Mammary epithelial cell (primary cell): ENCODE measurements around the gene ADAM8.

Source experiments
- CTCF ChIP-seq, 2 donors: IDR thresholded peaks in 1 of 2; conservative IDR thresholded peaks in 1 of 2; 2 replicates each; pipeline ENCODE4 v1.5.1; 2011 to 2012; ENCODE audit warnings: inconsistent platforms in 2 of 2, low read length in 2 of 2, mild to moderate bottlenecking in 2 of 2, control low read depth in 1 of 2, low read depth in 1 of 2; ENCODE audit not compliant: insufficient read depth in 1 of 2; ENCODE audit errors: extremely low read depth in 1 of 2
- EZH2 ChIP-seq: IDR thresholded peaks from 2 replicates; pipeline ENCODE4 v1.6.1; 2012; ENCODE audit warnings: low read length, inconsistent platforms, borderline replicate concordance

- no peak for TF ChIP-seq CTCF (conservative IDR thresholded peaks at IDR 0.05 in 1 of 2, IDR thresholded peaks at IDR 0.05 in 1 of 2; ENCODE audit: extremely low read depth in 1 of 2, insufficient read depth in 1 of 2, low read depth in 1 of 2, low read length in 2 of 2)
- no peak for TF ChIP-seq EZH2
These were observed at the start of gene ADAM8 for GRCh38 chr10:133276435-133277201.
